Left cardiac atrium (tissue), 4 donors: Measurements from ENCODE around the gene PSME2. TPM values are rescaled to one million over a fixed set of nuclear protein-coding genes. Genes with fewer than 3 reads are reported as not detected.

Experiments
- ATAC-seq, 2 donors: fragments of 200-7000 bp; cut with Tn5 transposase; one replicate each; pipeline ENCODE4 v1.9.1; 2020; ENCODE audit warnings: mild to moderate bottlenecking in 2 of 2, moderate library complexity in 2 of 2
- DNase-seq: peaks from one replicate; pipeline ENCODE4 v3.0.0-alpha.2; 2020
- intact Hi-C, 2 donors: fragments of 100-400 bp; cut with DNase I; formaldehyde crosslinking; loops; one replicate each; pipeline versions ENCODE4 v1.14.1 to v1.15.1; 2022 to 2023
- total RNA-seq, 2 donors: library from RNA; stranded (reverse); fragmentation: NEBNext Ultra II Directional; extraction: Animal tissue kit (Norgen Biotek cat#: 25700); gene quantifications; one replicate each; pipeline ENCODE4 v1.2.1, GENCODE V29; 2021
- donor health status: DM: no; HTN: yes; CAD: no.
- donor health status: DM: no; HTN: yes; CAD: no; lungs with severe emphysema.
- donor health status: DM: yes; HTN: yes; CAD: no.
- donor health status: Dilated cardiomyopathy.

PSME2 gene
- total RNA-seq, 2 donors from 2014 or later = 65.5 to 84.2 TPM

GRCh38 chr14:24160499-24160849 lies 14.1 kb upstream of the PSME2 start:
- intact Hi-C loops = no loop called here
- ATAC-seq (peak; percentile 1 to 2), DNase-seq (peak; percentile 17)

- ATAC-seq (no peak), DNase-seq (peak; percentile 24)
- intact Hi-C loops = no loop called here
These were observed 13.5 kb upstream of the PSME2 start for GRCh38 chr14:24159777-24160498.

DNA sequence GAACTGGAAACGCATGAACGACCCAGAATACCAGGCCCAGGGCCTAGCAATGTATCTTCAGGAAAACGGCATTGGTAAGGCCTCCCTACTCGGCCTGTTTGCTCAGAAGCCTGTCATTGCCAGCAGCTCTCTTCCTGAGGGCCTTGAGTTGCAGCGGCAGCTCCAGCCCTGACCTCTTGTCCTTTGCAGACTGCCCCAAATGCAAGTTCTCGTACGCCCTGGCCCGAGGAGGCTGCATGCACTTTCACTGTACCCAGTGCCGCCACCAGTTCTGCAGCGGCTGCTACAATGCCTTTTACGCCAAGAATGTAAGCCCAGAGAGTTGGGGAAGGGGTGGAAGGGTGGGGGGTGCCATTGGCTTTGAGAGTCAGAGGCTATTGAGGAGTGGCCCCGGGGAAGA lies 10.9 kb upstream of the PSME2 start:
- no peak for DNase-seq
- ATAC-seq = no peak
- intact Hi-C loops = no loop called here

DNA sequence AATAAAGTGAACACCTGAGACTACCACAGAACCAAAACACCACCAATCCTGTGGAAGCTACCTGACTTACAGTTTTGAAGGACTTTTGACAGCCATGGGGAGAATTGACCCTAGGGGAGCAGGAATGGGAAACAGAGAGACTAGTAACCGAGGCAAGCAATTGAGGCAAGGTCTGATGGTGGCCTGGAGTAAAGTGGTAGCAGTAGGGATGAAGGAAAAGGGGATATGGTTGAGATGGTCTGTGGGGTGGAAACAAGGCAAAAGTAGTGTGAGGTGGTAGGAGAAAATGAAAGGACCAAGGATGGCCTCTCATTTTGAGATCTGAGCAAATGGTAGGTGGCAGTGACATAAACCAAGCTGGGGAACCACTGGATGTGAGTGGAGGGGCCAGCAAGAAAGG lies 10.4 kb upstream of the PSME2 start:
- DNase-seq = no peak
- no peak for ATAC-seq
- intact Hi-C loops = no loop called here

GRCh38 chr14:24155100-24155499 lies 8.7 kb upstream of the PSME2 start:
- DNase-seq (no peak), ATAC-seq (no peak)
- intact Hi-C loops = no loop called here

GRCh38 chr14:24151404-24152080 lies 5.1 kb upstream of the PSME2 start:
- peak; percentile 21 for DNase-seq
- ATAC-seq = no peak
- intact Hi-C loops = no loop called here

- intact Hi-C loops = no loop called here
- ATAC-seq (no peak), DNase-seq (no peak)
These were observed 4.6 kb upstream of the PSME2 start for GRCh38 chr14:24150993-24151392.

DNA sequence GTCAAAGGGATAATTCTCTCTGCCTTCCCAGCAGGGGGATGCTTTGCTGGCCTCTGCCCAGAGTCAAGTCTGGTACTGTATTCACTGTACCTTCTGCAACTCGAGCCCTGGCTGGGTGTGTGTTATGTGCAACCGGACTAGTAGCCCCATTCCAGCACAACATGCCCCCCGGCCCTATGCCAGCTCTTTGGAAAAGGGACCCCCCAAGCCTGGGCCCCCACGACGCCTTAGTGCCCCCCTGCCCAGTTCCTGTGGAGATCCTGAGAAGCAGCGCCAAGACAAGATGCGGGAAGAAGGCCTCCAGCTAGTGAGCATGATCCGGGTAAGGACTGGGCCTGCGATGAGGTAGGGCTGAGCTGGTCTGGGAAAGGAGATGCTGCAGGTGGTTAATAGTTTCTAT lies 4.2 kb upstream of the PSME2 start:
- intact Hi-C loops = no loop called here
- DNase-seq (peak; percentile 18), ATAC-seq (no peak)

DNA sequence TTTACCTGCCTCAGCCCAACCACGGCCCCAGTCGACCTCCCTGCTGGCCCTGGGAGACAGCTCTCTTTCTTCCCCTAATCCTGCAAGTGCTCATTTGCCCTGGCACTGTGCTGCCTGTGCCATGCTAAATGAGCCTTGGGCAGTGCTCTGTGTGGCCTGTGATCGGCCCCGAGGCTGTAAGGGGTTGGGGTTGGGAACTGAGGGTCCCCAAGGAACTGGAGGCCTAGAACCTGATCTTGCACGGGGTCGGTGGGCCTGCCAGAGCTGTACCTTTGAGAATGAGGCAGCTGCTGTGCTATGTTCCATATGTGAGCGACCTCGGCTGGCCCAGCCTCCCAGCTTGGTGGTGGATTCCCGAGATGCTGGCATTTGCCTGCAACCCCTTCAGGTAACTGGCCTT lies 3.7 kb upstream of the PSME2 start:
- DNase-seq (peak; percentile 18), ATAC-seq (no peak)
- intact Hi-C loops = no loop called here

DNA sequence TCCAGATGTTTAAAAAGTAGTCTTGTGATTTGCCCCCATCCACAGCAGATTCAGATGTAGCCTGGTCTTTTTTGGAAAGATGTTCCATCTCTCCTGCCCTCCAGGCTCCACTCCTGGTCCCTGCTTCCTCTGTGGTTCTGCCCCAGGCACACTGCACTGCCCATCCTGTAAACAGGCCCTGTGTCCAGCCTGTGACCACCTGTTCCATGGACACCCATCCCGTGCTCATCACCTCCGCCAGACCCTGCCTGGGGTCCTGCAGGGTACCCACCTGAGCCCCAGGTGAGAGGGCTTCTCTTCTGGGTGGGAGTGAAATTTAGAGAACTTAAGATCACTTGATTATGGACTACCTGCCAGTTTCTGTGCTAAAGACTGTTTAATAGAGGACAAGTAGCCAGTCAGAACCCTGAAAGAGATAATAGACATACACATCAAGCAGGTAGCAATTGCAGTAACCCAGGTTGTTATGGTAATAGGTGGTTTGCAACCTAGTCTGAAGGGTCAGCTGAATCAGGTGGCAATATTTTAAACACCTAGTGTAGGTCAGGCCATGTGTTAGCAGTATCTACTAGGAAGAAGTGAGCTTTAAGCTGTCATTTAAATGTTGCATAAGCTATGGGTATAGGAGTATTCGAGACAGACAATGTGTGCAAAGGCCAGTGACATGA lies 3.0 kb upstream of the PSME2 start:
- peak; percentile 21 for DNase-seq
- intact Hi-C loops = loop anchor here in 1 of 2 donors (5.0 kb wide), 1 partner anchor 37 kb away; the partner anchor contains the start of genes DCAF11 and NRL
- ATAC-seq = no peak

DNA sequence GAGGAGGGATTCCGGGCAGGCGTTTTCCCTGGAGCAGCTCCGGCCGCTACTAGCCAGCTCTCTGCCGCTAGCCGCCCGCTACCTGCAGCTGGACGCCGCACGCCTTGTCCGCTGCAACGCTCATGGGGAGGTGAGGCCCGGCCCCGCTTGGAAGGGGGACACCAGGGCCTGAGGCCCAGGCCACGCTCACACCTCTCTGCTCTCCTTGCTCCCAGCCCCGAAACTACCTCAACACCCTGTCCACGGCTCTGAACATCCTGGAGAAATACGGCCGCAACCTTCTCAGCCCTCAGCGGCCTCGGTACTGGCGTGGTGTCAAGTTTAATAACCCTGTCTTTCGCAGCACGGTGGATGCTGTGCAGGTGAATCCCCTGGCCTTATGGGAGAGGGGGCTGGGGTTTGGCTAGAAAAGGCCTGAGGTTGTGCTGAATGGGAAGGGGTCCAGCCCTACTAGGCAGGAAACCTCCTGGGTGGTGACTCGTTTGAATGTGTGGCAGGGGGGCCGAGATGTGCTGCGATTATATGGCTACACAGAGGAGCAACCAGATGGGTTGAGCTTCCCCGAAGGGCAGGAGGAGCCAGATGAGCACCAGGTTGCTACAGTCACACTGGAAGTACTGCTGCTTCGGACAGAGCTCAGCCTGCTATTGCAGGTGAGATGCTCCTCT lies 1.5 kb upstream of the PSME2 start:
- no peak for DNase-seq
- ATAC-seq = peak in 1 of 2 donors; percentile 0
- intact Hi-C loops = loop anchor here in 1 of 2 donors (5.0 kb wide), 1 partner anchor 36 kb away; the partner anchor contains the start of genes DCAF11 and NRL

- intact Hi-C loops = loop anchor here in 1 of 2 donors (5.0 kb wide), 1 partner anchor 35 kb away; the partner anchor contains the start of genes DCAF11 and NRL
- DNase-seq (peak; percentile 99), ATAC-seq (peak; percentile 95 to 96)
These were observed 759 bp upstream of the PSME2 start, which contains the start of gene RNF31 for GRCh38 chr14:24146978-24147760. RNF31 (plus strand) TSS chr14:24147498; CDS start chr14:24147699, 201 bp downstream.

- intact Hi-C loops = loop anchor here in 1 of 2 donors (5.0 kb wide), 1 partner anchor 34 kb away; the partner anchor contains the start of genes DCAF11 and NRL
- no peak for DNase-seq
- no peak for ATAC-seq
These were observed 539 bp downstream of the PSME2 start for GRCh38 chr14:24145690-24146452.

GRCh38 chr14:24145219-24145618 lies 1.2 kb downstream of the PSME2 start:
- no peak for DNase-seq
- ATAC-seq = no peak
- intact Hi-C loops = loop anchor here in 1 of 2 donors (5.0 kb wide), 1 partner anchor 33 kb away; the partner anchor contains the start of genes DCAF11 and NRL

GRCh38 chr14:24144451-24144850 lies 2.0 kb downstream of the PSME2 start:
- ATAC-seq (no peak), DNase-seq (no peak)
- intact Hi-C loops = no loop called here

DNA sequence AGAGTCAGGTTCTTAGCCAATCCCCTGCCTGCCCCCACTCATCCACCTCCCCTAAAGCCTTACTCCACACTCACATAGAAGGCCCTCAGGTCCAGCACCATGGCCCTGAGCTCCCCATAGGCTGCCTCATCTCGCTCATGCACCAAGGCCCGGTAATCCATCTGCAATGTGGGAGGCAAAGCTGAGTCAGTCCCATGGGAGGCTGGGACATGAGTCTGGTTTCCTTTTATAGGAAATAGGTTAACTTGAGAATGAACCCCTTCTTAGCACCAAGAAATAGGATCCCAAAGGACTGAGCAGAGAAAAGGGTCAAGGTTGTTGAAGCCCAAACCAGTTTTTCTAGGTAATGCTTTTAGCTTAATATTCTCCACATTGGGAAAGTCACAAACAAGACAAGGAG lies 2.9 kb downstream of the PSME2 start:
- ATAC-seq (no peak), DNase-seq (no peak)
- intact Hi-C loops = no loop called here

GRCh38 chr14:24141097-24141880 lies 5.1 kb downstream of the PSME2 start, which contains the start of gene EMC9:
EMC9 (minus strand) TSS chr14:24141591; CDS start chr14:24141304, 287 bp downstream.
- intact Hi-C loops = no loop called here
- DNase-seq (peak; percentile 100), ATAC-seq (peak; percentile 94 to 96)
